Cardiac muscle cell (in vitro differentiated cells and primary cell): ENCODE data around the gene ATP23. TPM values are rescaled to one million over a fixed set of nuclear protein-coding genes. Genes with fewer than 3 reads are reported as not detected.
A peak's percentile ranks its signal among the peaks of the same experiment; 100 is the strongest.

ENCODE experiments used
- DNase-seq, 2 donors: peaks; one replicate each; pipeline versions ENCODE4 v3.0.0 to v3.0.0-alpha.2; 2010 to 2017; ENCODE audit warnings: low read depth in 1 of 2, low spot score in 1 of 2
- H3K27ac ChIP-seq: fragments of 200-600 bp; sonication (generic); 2 replicates; pipeline ENCODE4 v1.5.1; 2016
- H3K27me3 ChIP-seq: fragments of 200-600 bp; sonication (generic); 2 replicates; pipeline ENCODE4 v1.6.0; 2016; ENCODE audit warnings: control low read depth
- H3K36me3 ChIP-seq: fragments of 200-600 bp; sonication (generic); 2 replicates; pipeline ENCODE4 v1.5.1; 2016; ENCODE audit warnings: control low read depth
- H3K4me1 ChIP-seq: fragments of 200-600 bp; sonication (generic); 2 replicates; pipeline ENCODE4 v1.8.1; 2017; ENCODE audit warnings: low read depth, mild to moderate bottlenecking, mixed run types
- H3K4me3 ChIP-seq: fragments of 200-600 bp; sonication (generic); 2 replicates; pipeline ENCODE4 v1.5.1; 2016; ENCODE audit warnings: mild to moderate bottlenecking
- H3K9me3 ChIP-seq: fragments of 200-600 bp; sonication (generic); 2 replicates; pipeline ENCODE4 v1.5.1; 2017; ENCODE audit warnings: low read depth, mild to moderate bottlenecking, control low read depth
- polyA plus RNA-seq: library from polyadenylated mRNA; unstranded; fragments of >200 nt; fragmentation: Nextera tagmentation; extraction: Ambion mirVana; gene quantifications from 2 replicates; pipeline ENCODE4 v1.2.1, GENCODE V29; 2016
- total RNA-seq: library from RNA; depleted of rRNA; stranded (reverse); fragments of >200 nt; gene quantifications from 2 replicates; pipeline ENCODE4 v1.2.3, GENCODE V29; 2016
- TF ChIP-seq, protein P1 (sequence below): IDR thresholded peaks from 2 replicates; pipeline ENCODE4 v1.5.1; 2012; ENCODE audit warnings: low read depth, mild to moderate bottlenecking, low read length

Gene ATP23
- total and polyA plus RNA-seq, 2 experiments from 2014 or later, result 9.2 to 11.4 TPM

GRCh38 chr12:57899010-57899662 is 42.2 kb upstream of the ATP23 start:
- Histone ChIP-seq H3K4me1 (peaks cover 36% of the 10 kb centered on the region), H3K27me3 (no peaks in the 10 kb centered on the region), H3K9me3 (no peaks in the 10 kb centered on the region), H3K36me3 (no peaks in the 10 kb centered on the region), H3K4me3 (no peak overlapping the region), H3K27ac (no peak overlapping the region)
- TF ChIP-seq, protein P1, sequence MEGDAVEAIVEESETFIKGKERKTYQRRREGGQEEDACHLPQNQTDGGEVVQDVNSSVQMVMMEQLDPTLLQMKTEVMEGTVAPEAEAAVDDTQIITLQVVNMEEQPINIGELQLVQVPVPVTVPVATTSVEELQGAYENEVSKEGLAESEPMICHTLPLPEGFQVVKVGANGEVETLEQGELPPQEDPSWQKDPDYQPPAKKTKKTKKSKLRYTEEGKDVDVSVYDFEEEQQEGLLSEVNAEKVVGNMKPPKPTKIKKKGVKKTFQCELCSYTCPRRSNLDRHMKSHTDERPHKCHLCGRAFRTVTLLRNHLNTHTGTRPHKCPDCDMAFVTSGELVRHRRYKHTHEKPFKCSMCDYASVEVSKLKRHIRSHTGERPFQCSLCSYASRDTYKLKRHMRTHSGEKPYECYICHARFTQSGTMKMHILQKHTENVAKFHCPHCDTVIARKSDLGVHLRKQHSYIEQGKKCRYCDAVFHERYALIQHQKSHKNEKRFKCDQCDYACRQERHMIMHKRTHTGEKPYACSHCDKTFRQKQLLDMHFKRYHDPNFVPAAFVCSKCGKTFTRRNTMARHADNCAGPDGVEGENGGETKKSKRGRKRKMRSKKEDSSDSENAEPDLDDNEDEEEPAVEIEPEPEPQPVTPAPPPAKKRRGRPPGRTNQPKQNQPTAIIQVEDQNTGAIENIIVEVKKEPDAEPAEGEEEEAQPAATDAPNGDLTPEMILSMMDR, result no peak
- DNase-seq, result peak in 1 of 2 donors; percentile 64

GRCh38 chr12:57902478-57902969 is 38.8 kb upstream of the ATP23 start:
- H3K9me3 ChIP-seq, result no peaks in the 10 kb centered on the region
- no peaks in the 10 kb centered on the region for H3K36me3 ChIP-seq
- peaks cover 2% of the 10 kb centered on the region for H3K4me1 ChIP-seq
- TF ChIP-seq, protein P1, result no peak
- peaks cover 3% of the 10 kb centered on the region for H3K27me3 ChIP-seq
- H3K4me3 ChIP-seq, result no peak overlapping the region
- DNase-seq, result peak in 1 of 2 donors; percentile 23
- H3K27ac ChIP-seq, result no peak overlapping the region

GRCh38 chr12:57904426-57904825 is 36.9 kb upstream of the ATP23 start:
- Histone ChIP-seq H3K27ac (no peak overlapping the region), H3K36me3 (no peaks in the 10 kb centered on the region), H3K9me3 (no peaks in the 10 kb centered on the region), H3K4me3 (no peak overlapping the region), H3K4me1 (no peaks in the 10 kb centered on the region), H3K27me3 (peaks cover 3% of the 10 kb centered on the region)
- DNase-seq, result no peak
- TF ChIP-seq, protein P1, result no peak

DNA sequence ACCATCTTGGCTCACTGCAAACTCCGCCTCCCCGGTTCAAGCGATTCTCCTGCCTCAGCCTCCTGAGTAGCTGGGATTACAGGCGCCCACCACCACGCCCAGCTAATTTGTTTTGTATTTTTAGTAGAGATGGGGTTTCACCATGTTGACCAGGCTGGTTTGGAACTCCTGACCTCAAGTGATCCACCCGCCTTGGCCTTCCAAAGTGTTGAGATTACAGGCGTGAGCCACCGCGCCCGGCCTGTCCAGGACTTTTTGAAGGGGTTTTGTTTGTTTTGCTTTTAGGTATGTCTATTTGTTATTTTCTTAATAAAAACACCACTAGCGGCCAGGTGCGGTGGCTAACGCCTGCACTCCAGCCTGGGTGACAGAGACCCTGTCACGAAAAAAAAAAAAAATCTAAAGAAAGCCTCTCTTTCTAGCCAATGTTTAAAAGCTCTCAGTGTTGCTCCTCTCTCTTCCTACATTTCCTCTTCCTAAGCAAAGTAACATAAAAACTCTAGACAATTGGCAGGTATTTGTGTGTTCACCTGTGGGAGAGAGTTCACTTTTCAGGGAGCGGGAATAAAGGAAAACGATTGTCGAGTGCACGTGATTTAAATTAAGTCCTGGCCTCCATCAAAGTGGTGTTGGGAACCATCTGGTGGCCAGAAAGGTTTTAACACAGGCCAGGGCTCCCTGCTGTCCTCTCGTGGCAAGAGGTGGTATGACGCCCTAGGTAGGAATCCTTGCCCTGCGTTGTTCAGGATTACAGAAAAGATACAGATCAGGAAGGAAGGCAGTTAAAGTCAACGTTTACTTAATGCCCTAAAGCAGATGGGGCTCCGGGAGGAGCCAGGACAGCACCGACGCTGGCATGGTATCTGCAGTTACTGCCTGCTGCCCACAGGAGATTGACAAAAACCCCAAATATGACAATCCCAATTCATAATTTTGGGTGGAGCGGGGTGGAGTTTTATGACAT is 36.2 kb upstream of the ATP23 start:
- TF ChIP-seq, protein P1, result peak; percentile 100
- peak; percentile 87 to 92 for DNase-seq
- Histone ChIP-seq H3K27ac (no peak overlapping the region), H3K9me3 (no peaks in the 10 kb centered on the region), H3K4me1 (no peaks in the 10 kb centered on the region), H3K27me3 (peaks cover 3% of the 10 kb centered on the region), H3K4me3 (no peak overlapping the region), H3K36me3 (no peaks in the 10 kb centered on the region)

DNA sequence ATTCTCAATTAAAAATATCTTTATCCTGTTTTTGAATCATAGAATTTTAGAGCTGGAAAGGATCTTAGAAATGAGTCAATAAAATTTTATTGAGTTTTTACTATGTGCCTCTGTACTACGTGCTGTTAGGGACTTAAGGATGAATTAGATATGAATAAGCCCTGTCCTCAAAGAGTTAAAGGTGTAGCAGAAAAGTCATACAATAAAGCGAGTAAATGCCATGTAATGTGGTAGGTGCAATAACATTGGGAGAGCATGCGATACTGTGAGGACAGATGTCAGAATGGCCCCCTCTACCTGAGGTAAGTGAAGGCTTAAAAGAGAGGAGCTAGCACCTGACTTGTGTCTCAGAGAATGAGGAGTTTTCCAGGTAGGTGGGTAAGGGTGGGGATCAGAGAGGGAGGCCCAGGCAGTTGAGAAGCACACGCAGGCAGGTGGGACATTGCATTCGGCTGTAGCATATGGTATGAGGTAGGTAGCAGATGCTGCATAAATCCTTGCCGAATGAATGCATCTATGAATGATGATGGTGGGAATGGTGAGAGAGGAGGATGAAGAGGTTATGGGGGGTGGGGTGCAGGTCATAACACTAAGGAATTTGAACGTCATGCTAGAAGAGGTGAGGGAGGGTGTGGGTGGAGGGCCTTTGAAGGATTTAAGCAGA is 35.4 kb upstream of the ATP23 start:
- DNase-seq, result no peak
- no peak overlapping the region for H3K4me3 ChIP-seq
- peaks cover 3% of the 10 kb centered on the region for H3K27me3 ChIP-seq
- H3K27ac ChIP-seq, result no peak overlapping the region
- H3K4me1 ChIP-seq, result no peaks in the 10 kb centered on the region
- H3K9me3 ChIP-seq, result no peaks in the 10 kb centered on the region
- no peaks in the 10 kb centered on the region for H3K36me3 ChIP-seq
- TF ChIP-seq, protein P1, result no peak
